Measurements from ENCODE around the gene IFNGR2. TPM values are rescaled to one million over a fixed set of nuclear protein-coding genes. Genes with fewer than 3 reads are reported as not detected.

The IFNGR2 gene
- total and polyA plus RNA-seq, 2 of the 13 experiments (the other 11 are each of a cell fraction or from before 2014, with no cell fraction given): 61.3 to 117 TPM

DNA sequence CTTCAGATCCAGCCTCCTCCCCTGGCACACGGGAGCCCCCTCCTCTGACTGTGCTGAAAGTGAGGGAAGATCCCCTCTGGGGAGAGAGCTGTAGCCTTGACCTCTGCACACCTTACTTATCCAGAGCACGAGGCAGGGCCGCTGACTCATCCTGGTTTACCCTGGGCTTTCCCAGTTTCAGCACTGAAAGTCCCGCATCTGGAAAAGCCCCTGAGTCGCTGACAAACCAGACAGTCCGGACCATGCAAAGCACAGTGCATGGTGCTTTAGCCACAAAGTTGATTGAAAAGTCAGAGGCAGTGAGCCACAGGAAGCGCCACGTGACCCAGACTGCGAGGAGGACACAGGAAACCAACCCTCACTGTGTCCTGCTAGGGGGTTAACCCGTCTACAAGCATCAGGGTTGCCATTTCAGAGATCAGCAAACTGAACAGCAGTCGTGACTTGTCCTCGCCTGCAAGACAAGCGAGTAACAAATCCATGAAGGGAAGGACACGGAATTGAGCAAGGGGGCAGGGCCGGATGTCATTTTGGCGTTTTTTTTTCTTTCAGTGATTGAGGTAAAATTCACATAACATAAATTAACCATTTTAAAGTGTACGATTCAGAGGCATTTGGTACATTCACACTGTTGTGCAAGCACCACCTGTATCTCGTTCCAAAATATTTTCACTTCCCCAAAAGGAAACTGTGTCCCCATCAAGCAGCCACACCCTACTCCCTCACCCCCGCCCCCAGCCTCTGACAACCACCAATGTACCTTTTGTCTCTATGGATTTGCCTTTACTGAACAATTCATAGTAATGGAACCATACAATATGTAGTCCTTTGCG, 19.9 kb upstream of the IFNGR2 start (continued):
- TF ChIP-seq ZNF639 (CRISPR knock-in tag; conservative IDR thresholded peaks at IDR 0.05) (no peak), ZC3H4 (CRISPR knock-in tag; IDR thresholded peaks at IDR 0.05; ENCODE audit: borderline replicate concordance) (no peak), ZMYM2 (CRISPR knock-in tag; IDR thresholded peaks at IDR 0.05) (no peak; the same call in 1 of the 2 replicates), ZKSCAN1 (IDR thresholded peaks at IDR 0.05; ENCODE audit: low read length) (no peak), ZNF362 (CRISPR knock-in tag; IDR thresholded peaks at IDR 0.05; ENCODE audit: borderline replicate concordance) (peak; percentile 25; the same call in 1 of the 2 replicates), ZNF547 (CRISPR knock-in tag; IDR thresholded peaks at IDR 0.05) (peak; percentile 83), ZNF33B (CRISPR knock-in tag; IDR thresholded peaks at IDR 0.05) (0 out of 2 replicates have a peak, but pooled peaks have one; percentile 57), ZNF720 (CRISPR knock-in tag; IDR thresholded peaks at IDR 0.05) (no peak), SP4 (CRISPR knock-in tag; IDR thresholded peaks at IDR 0.05) (peak; percentile 35; the same call in 1 of the 2 replicates), FOXA1 (IDR thresholded peaks at IDR 0.05) (no peak), FOXA1 (CRISPR knock-in tag; IDR thresholded peaks at IDR 0.05) (peak; percentile 20; the same call in 1 of the 2 replicates), ZNF746 (CRISPR knock-in tag; IDR thresholded peaks at IDR 0.05) (0 out of 2 replicates have a peak, but pooled peaks have one; percentile 24), MAFK (conservative IDR thresholded peaks at IDR 0.05 in 1 of 2, IDR thresholded peaks at IDR 0.05 in 1 of 2; ENCODE audit: low read length in 2 of 2) (peak; percentile 18 to 57; a peak in 2 of 4 replicates), HBP1 (CRISPR knock-in tag; IDR thresholded peaks at IDR 0.05; ENCODE audit: low read depth) (peak; percentile 72), ZNF678 (CRISPR knock-in tag; IDR thresholded peaks at IDR 0.05) (no peak), ZNF460 (CRISPR knock-in tag; IDR thresholded peaks at IDR 0.05; ENCODE audit: borderline replicate concordance) (0 out of 2 replicates have a peak, but pooled peaks have one; percentile 3), CEBPB (IDR thresholded peaks at IDR 0.05; ENCODE audit: borderline replicate concordance, low read depth, low read length) (no peak; the same call in 1 of the 2 replicates)
- TF ChIP-seq, protein P1, sequence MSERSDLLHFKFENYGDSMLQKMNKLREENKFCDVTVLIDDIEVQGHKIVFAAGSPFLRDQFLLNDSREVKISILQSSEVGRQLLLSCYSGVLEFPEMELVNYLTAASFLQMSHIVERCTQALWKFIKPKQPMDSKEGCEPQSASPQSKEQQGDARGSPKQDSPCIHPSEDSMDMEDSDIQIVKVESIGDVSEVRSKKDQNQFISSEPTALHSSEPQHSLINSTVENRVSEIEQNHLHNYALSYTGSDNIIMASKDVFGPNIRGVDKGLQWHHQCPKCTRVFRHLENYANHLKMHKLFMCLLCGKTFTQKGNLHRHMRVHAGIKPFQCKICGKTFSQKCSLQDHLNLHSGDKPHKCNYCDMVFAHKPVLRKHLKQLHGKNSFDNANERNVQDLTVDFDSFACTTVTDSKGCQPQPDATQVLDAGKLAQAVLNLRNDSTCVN (CRISPR knock-in tag; IDR thresholded peaks at IDR 0.05; ENCODE audit: borderline replicate concordance): peak; percentile 41; the same call in 1 of the 2 replicates
- TF ChIP-seq, protein P2, sequence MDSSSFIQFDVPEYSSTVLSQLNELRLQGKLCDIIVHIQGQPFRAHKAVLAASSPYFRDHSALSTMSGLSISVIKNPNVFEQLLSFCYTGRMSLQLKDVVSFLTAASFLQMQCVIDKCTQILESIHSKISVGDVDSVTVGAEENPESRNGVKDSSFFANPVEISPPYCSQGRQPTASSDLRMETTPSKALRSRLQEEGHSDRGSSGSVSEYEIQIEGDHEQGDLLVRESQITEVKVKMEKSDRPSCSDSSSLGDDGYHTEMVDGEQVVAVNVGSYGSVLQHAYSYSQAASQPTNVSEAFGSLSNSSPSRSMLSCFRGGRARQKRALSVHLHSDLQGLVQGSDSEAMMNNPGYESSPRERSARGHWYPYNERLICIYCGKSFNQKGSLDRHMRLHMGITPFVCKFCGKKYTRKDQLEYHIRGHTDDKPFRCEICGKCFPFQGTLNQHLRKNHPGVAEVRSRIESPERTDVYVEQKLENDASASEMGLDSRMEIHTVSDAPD (CRISPR knock-in tag; IDR thresholded peaks at IDR 0.05): peak; percentile 66; the same call in 1 of the 2 replicates
- TF ChIP-seq, protein P3, sequence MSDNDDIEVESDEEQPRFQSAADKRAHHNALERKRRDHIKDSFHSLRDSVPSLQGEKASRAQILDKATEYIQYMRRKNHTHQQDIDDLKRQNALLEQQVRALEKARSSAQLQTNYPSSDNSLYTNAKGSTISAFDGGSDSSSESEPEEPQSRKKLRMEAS (IDR thresholded peaks at IDR 0.05): peak; percentile 92

Data from HepG2 (cell line).